ENCODE measurements around the gene MB21D2. TPM values are rescaled to one million over a fixed set of nuclear protein-coding genes. Genes with fewer than 3 reads are reported as not detected.

Gene MB21D2
- total and polyA plus RNA-seq, 2 of the 8 experiments (the other 6 are each of a cell fraction or from before 2014, with no cell fraction given), result 10.0 to 21.0 TPM

- FAIRE-seq (no peak), DNase-seq (ENCODE audit: low read depth in 1 of 2, low spot score in 2 of 2) (peak; percentile 36 to 60)
- no peaks in the 10 kb centered on the region for H3K23me2 ChIP-seq (ENCODE audit: low read depth, low read length)
- H3K4me2 ChIP-seq (ENCODE audit: insufficient read depth in 1 of 2, low read depth in 2 of 2, low read length in 2 of 2), result no peak overlapping the region
- H2BK20ac ChIP-seq (ENCODE audit: low read length), result no peak overlapping the region
- H2AK5ac ChIP-seq (ENCODE audit: low read depth, low read length), result no peak overlapping the region
- no peak overlapping the region for H2BK15ac ChIP-seq (ENCODE audit: low read length)
- H3K9ac ChIP-seq (replicated peaks in 1 of 4; ENCODE audit: extremely low read depth in 1 of 4, low read depth in 3 of 4, low read length in 3 of 4), result no peak overlapping the region
- no peaks in the 10 kb centered on the region for H3K27me3 ChIP-seq (replicated peaks in 1 of 4; ENCODE audit: control insufficient read depth in 3 of 4, extremely low read depth in 1 of 4, insufficient read depth in 3 of 4, low read length in 3 of 4)
- H3K4me3 ChIP-seq (ENCODE audit: extremely low read depth in 1 of 4, insufficient read depth in 2 of 4, low read depth in 3 of 4, low read length in 4 of 4), result no peak overlapping the region
- H3K79me1 ChIP-seq (ENCODE audit: low read depth, low read length), result no peaks in the 10 kb centered on the region
- no peak overlapping the region for H3K56ac ChIP-seq (replicated peaks; ENCODE audit: insufficient read length, low read depth, low read length)
- CTCF ChIA-PET (ENCODE audit: partially characterized antibody), result interaction anchor here (0.6 to 3.4 kb wide), 37 partner anchors 10 to 978 kb away, joined by 3 to 47 read pairs (median 3); partner anchors contain the start of gene FGF12
- H3K9me3 ChIP-seq (ENCODE audit: insufficient read depth in 2 of 2, low read depth in 1 of 2, low read length in 1 of 2), result peaks cover 10 to 18% of the 10 kb centered on the region in 2 experiments; a peak in 3 of 4 replicates
- no peak overlapping the region for H2BK5ac ChIP-seq (ENCODE audit: low read depth, low read length)
- no peak overlapping the region for H3K4ac ChIP-seq (replicated peaks; ENCODE audit: insufficient read length, low read depth, low read length)
- H3K36me3 ChIP-seq (ENCODE audit: control insufficient read depth in 2 of 4, insufficient read depth in 4 of 4, low read length in 3 of 4), result no peaks in the 10 kb centered on the region
- no peaks in the 10 kb centered on the region for H3K4me1 ChIP-seq (replicated peaks in 1 of 4; ENCODE audit: control insufficient read depth in 3 of 4, insufficient read depth in 4 of 4, low read length in 3 of 4)
- TF ChIP-seq RFX5 (IDR thresholded peaks at IDR 0.05; ENCODE audit: borderline replicate concordance, low read depth, low read length), result no peak
- no peak for TF ChIP-seq TCF12 (IDR thresholded peaks at IDR 0.05; ENCODE audit: low read depth, low read length)
- TF ChIP-seq SIRT6 (IDR thresholded peaks at IDR 0.05; ENCODE audit: low read length), result no peak
- TF ChIP-seq CTCF (IDR thresholded peaks at IDR 0.05; ENCODE audit: control extremely low read depth in 1 of 3, insufficient read depth in 1 of 3, low read depth in 1 of 3, low read length in 3 of 3), result peak; percentile 83 to 90 (median 83)
- TF ChIP-seq EGR1 (IDR thresholded peaks at IDR 0.05; ENCODE audit: borderline replicate concordance, low read depth, low read length), result no peak
- TF ChIP-seq KDM4A (IDR thresholded peaks at IDR 0.05; ENCODE audit: low read depth, low read length, severe bottlenecking), result no peak
- TF ChIP-seq RAD21 (IDR thresholded peaks at IDR 0.05 in 1 of 2, conservative IDR thresholded peaks at IDR 0.05 in 1 of 2; ENCODE audit: low read depth in 2 of 2, low read length in 2 of 2), result peak; percentile 96
- no peaks in the 10 kb centered on the region for H3K79me2 ChIP-seq (ENCODE audit: control insufficient read depth in 1 of 2, insufficient read depth in 2 of 2, low read length in 2 of 2)
- no peak overlapping the region for H3K27ac ChIP-seq (ENCODE audit: low read depth, low read length)
- H3K14ac ChIP-seq (ENCODE audit: insufficient read length), result no peak overlapping the region
- H2BK12ac ChIP-seq (ENCODE audit: low read depth, low read length), result no peak overlapping the region
- H2BK120ac ChIP-seq (replicated peaks; ENCODE audit: low read depth, low read length), result no peak overlapping the region
- no peaks in the 10 kb centered on the region for H4K20me1 ChIP-seq (replicated peaks in 1 of 2; ENCODE audit: control insufficient read depth in 1 of 2, insufficient read depth in 2 of 2, low read length in 2 of 2)
- no peak overlapping the region for H2AFZ ChIP-seq (ENCODE audit: low read length)
- H4K8ac ChIP-seq (ENCODE audit: extremely low read depth, insufficient read depth, low read length), result no peak overlapping the region
- H3K18ac ChIP-seq (ENCODE audit: extremely low read depth, low read length), result no peak overlapping the region
- no peak overlapping the region for H3K23ac ChIP-seq (ENCODE audit: insufficient read length)
- no peak overlapping the region for H4K91ac ChIP-seq (replicated peaks; ENCODE audit: insufficient read length, low read length)
- no peak overlapping the region for H4K5ac ChIP-seq (ENCODE audit: insufficient read length, low read depth, low read length)
- 66 to 100% methylated on average over 2 to 5 of the region's 5 CpGs for WGBS, 2 experiments (ENCODE audit: extremely low coverage in 1 of 2, insufficient coverage in 1 of 2, insufficient read length in 1 of 2, insufficient replicate concordance in 2 of 2, low coverage in 1 of 2, low lambda C conversion rate in 2 of 2, missing lambda C conversion rate in 1 of 2)
- POLR2A ChIA-PET (ENCODE audit: partially characterized antibody), result no interaction called here
Measured at GRCh38 chr3:192772240-192772894, 145.3 kb downstream of the MB21D2 start.

All from H1 (cell line).